DMS153 (cell line): Measurements from ENCODE around the gene AASDH.

Experiments used
- DNase-seq: peaks from one replicate; lab custom pipeline; 2025; lab: John Stamatoyannopoulos, UW

Gene AASDH

GRCh38 chr4:56316011-56316650, 71.2 kb downstream of the AASDH start:
- no peak for DNase-seq

GRCh38 chr4:56315543-56315942, 71.7 kb downstream of the AASDH start:
- DNase-seq: no peak

- DNase-seq: no peak
These were observed 72.2 kb downstream of the AASDH start for GRCh38 chr4:56315041-56315440.

GRCh38 chr4:56314207-56314915, 72.9 kb downstream of the AASDH start:
- no peak for DNase-seq

- no peak for DNase-seq
These were observed 74.2 kb downstream of the AASDH start for GRCh38 chr4:56313132-56313531.

GRCh38 chr4:56311299-56311975, 75.9 kb downstream of the AASDH start:
- no peak for DNase-seq

GRCh38 chr4:56310401-56311125, 76.7 kb downstream of the AASDH start:
- DNase-seq: no peak

GRCh38 chr4:56308384-56308783, 78.9 kb downstream of the AASDH start:
- no peak for DNase-seq

GRCh38 chr4:56307423-56307822, 79.9 kb downstream of the AASDH start:
- DNase-seq: no peak

- DNase-seq: no peak
These were observed 81.9 kb downstream of the AASDH start for GRCh38 chr4:56305390-56305789.

GRCh38 chr4:56303921-56304320, 83.4 kb downstream of the AASDH start:
- DNase-seq: no peak

GRCh38 chr4:56302760-56303159, 84.5 kb downstream of the AASDH start:
- no peak for DNase-seq

- no peak for DNase-seq
These were observed 85.2 kb downstream of the AASDH start for GRCh38 chr4:56301997-56302496.

GRCh38 chr4:56301181-56301996, 85.9 kb downstream of the AASDH start:
- peak; percentile 42 for DNase-seq

- DNase-seq: no peak
These were observed 89.1 kb downstream of the AASDH start for GRCh38 chr4:56298236-56298635.

GRCh38 chr4:56297776-56298175, 89.5 kb downstream of the AASDH start:
- no peak for DNase-seq

- DNase-seq: no peak
These were observed 90.8 kb downstream of the AASDH start for GRCh38 chr4:56296526-56296925.

GRCh38 chr4:56293121-56293520, 94.2 kb downstream of the AASDH start:
- DNase-seq: no peak

- no peak for DNase-seq
These were observed 97.4 kb downstream of the AASDH start for GRCh38 chr4:56289934-56290333.

- DNase-seq: no peak
These were observed 98.6 kb downstream of the AASDH start for GRCh38 chr4:56288663-56289062.
